DOHH2 (cell line): ENCODE measurements around the gene LRRC27.

Experiments
- H3F3A ChIP-seq: fragments of 200-600 bp; sonication (generic), shearing (Covaris generic); 2 replicates; pipeline ENCODE4 v1.6.0; 2016; ENCODE audit warnings: antibody characterized with exemption, mild to moderate bottlenecking; ENCODE audit not compliant: control insufficient read depth, insufficient read depth
- H3K27ac ChIP-seq: fragments of 200-600 bp; sonication (generic); 2 replicates; pipeline ENCODE4 v1.5.1; 2014; ENCODE audit warnings: low read depth, mild to moderate bottlenecking, low read length, moderate library complexity
- H3K27me3 ChIP-seq: fragments of 200-600 bp; sonication (generic); 2 replicates; pipeline ENCODE4 v1.6.1; 2014; ENCODE audit warnings: mild to moderate bottlenecking, low read length, mixed read lengths; ENCODE audit not compliant: control insufficient read depth
- H3K36me3 ChIP-seq: fragments of 200-600 bp; sonication (generic); 2 replicates; pipeline ENCODE4 v1.6.1; 2014; ENCODE audit warnings: mild to moderate bottlenecking, low read length, moderate library complexity, mixed read lengths; ENCODE audit not compliant: control insufficient read depth
- H3K4me1 ChIP-seq: fragments of 200-600 bp; sonication (generic); 2 replicates; pipeline ENCODE4 v1.6.1; 2014; ENCODE audit warnings: mild to moderate bottlenecking, low read length, mixed read lengths; ENCODE audit not compliant: control insufficient read depth
- H3K4me2 ChIP-seq: fragments of 200-600 bp; sonication (generic); 2 replicates; pipeline ENCODE4 v1.6.0; 2014; ENCODE audit warnings: mild to moderate bottlenecking, low read length, moderate library complexity
- H3K4me3 ChIP-seq: fragments of 200-600 bp; sonication (generic); 2 replicates; pipeline ENCODE4 v1.5.1; 2014; ENCODE audit warnings: mild to moderate bottlenecking, low read length, mixed read lengths
- H3K79me2 ChIP-seq: fragments of 200-600 bp; sonication (generic); 2 replicates; pipeline ENCODE4 v1.6.1; 2014; ENCODE audit warnings: mild to moderate bottlenecking, low read length, mixed read lengths; ENCODE audit not compliant: control insufficient read depth
- H3K9me2 ChIP-seq: fragments of 200-600 bp; sonication (generic); replicated peaks from 2 replicates; pipeline ENCODE4 v1.6.1; 2014; ENCODE audit warnings: mild to moderate bottlenecking, low read length, mixed read lengths; ENCODE audit not compliant: control insufficient read depth
- H3K9me3 ChIP-seq: fragments of 200-600 bp; sonication (generic); 2 replicates; pipeline ENCODE4 v1.6.1; 2014; ENCODE audit warnings: antibody characterized with exemption, low read length, mixed read lengths; ENCODE audit not compliant: control insufficient read depth, insufficient read depth
- H4K20me1 ChIP-seq: fragments of 200-600 bp; sonication (generic); 2 replicates; pipeline ENCODE4 v1.6.0; 2014; ENCODE audit warnings: low read depth, mild to moderate bottlenecking, antibody characterized with exemption, low read length, moderate library complexity; ENCODE audit not compliant: control insufficient read depth, insufficient read depth
- CTCF ChIP-seq: fragments of 200-600 bp; sonication (generic); IDR thresholded peaks from one replicate; pipeline ENCODE4 v1.5.1; 2014; ENCODE audit warnings: antibody characterized with exemption, mild to moderate bottlenecking, low read depth, low read length; ENCODE audit not compliant: poor library complexity, severe bottlenecking
- EZH2phosphoT487 ChIP-seq: fragments of 200-600 bp; sonication (generic); IDR thresholded peaks from 2 replicates; pipeline ENCODE4 v1.6.1; 2017; ENCODE audit warnings: borderline replicate concordance, mild to moderate bottlenecking, antibody characterized with exemption, low read length, moderate library complexity, mixed read lengths

LRRC27 gene

GRCh38 chr10:132304756-132305509, 27.1 kb upstream of the LRRC27 start:
- H3K4me3 ChIP-seq = no peak overlapping the region
- H3K36me3 ChIP-seq = no peaks in the 10 kb centered on the region
- no peaks in the 10 kb centered on the region for H3K9me3 ChIP-seq
- H3K9me2 ChIP-seq = no peaks in the 10 kb centered on the region
- no peaks in the 10 kb centered on the region for H4K20me1 ChIP-seq
- H3K27ac ChIP-seq = no peak overlapping the region
- no peaks in the 10 kb centered on the region for H3F3A ChIP-seq
- no peaks in the 10 kb centered on the region for H3K79me2 ChIP-seq
- no peak for TF ChIP-seq CTCF
- TF ChIP-seq EZH2phosphoT487 = no peak
- no peak overlapping the region for H3K4me2 ChIP-seq
- no peaks in the 10 kb centered on the region for H3K4me1 ChIP-seq
- H3K27me3 ChIP-seq = peaks cover 26% of the 10 kb centered on the region

- H4K20me1 ChIP-seq = no peaks in the 10 kb centered on the region
- no peaks in the 10 kb centered on the region for H3K9me3 ChIP-seq
- H3K9me2 ChIP-seq = no peaks in the 10 kb centered on the region
- no peaks in the 10 kb centered on the region for H3F3A ChIP-seq
- no peak overlapping the region for H3K4me3 ChIP-seq
- no peak overlapping the region for H3K4me2 ChIP-seq
- H3K36me3 ChIP-seq = no peaks in the 10 kb centered on the region
- H3K4me1 ChIP-seq = no peaks in the 10 kb centered on the region
- no peak overlapping the region for H3K27ac ChIP-seq
- H3K27me3 ChIP-seq = peaks cover 26% of the 10 kb centered on the region
- no peaks in the 10 kb centered on the region for H3K79me2 ChIP-seq
- TF ChIP-seq EZH2phosphoT487 (no peak), CTCF (no peak)
These were observed 26.2 kb upstream of the LRRC27 start for GRCh38 chr10:132305654-132306342.

- Histone ChIP-seq H3K27ac (no peak overlapping the region), H3K4me1 (no peaks in the 10 kb centered on the region), H3K36me3 (no peaks in the 10 kb centered on the region), H3K27me3 (peaks cover 26% of the 10 kb centered on the region), H3F3A (no peaks in the 10 kb centered on the region), H4K20me1 (no peaks in the 10 kb centered on the region), H3K4me2 (no peak overlapping the region), H3K9me3 (no peaks in the 10 kb centered on the region), H3K9me2 (no peaks in the 10 kb centered on the region), H3K79me2 (no peaks in the 10 kb centered on the region), H3K4me3 (no peak overlapping the region)
- TF ChIP-seq CTCF = no peak
- TF ChIP-seq EZH2phosphoT487 = no peak
These were observed 25.7 kb upstream of the LRRC27 start for GRCh38 chr10:132306343-132306685.
